Stomach (tissue), 4 donors: ENCODE results near the gene RAB12.
"Not testable (repeated sequence)": the region's sequence is repeated elsewhere in the genome, so short reads cannot be mapped to it uniquely, and the experiment has no call there.

Experiments
- CTCF ChIP-seq, 7 experiments: fragments of 450-650 bp in 4 of 7; fragments of 200-600 bp in 3 of 7; sonication (generic) in 3 of 7; IDR thresholded peaks; one replicate each; pipeline ENCODE4 v1.5.1; 2016 to 2019; ENCODE audit warnings: antibody characterized with exemption in 7 of 7, control low read depth in 2 of 7, mild to moderate bottlenecking in 1 of 7
- EP300 ChIP-seq: sonication (generic); formaldehyde crosslinking; IDR thresholded peaks from one replicate; pipeline ENCODE4 v1.6.1; 2017; ENCODE audit warnings: antibody characterized with exemption
- POLR2A ChIP-seq, 4 donors: fragments of 450-650 bp; IDR thresholded peaks; one replicate each; pipeline ENCODE4 v1.6.1; 2016; ENCODE audit warnings: antibody characterized with exemption in 4 of 4, control low read depth in 2 of 4, mild to moderate bottlenecking in 1 of 4, moderate library complexity in 1 of 4

- not testable (repeated sequence) for TF ChIP-seq CTCF (IDR thresholded peaks at IDR 0.05); EP300; POLR2A (IDR thresholded peaks at IDR 0.05)
Observed at GRCh38 chr18:8622625-8623024, 13.4 kb downstream of the RAB12 start.
